Stimulated activated naive B cell treated with anti-CD40 and anti-IgM and Interleukin-4, amounts not matched to agents 10 μg/mL and 1 μg/mL and 100 μg/mL, for 72 hours (primary cell): Measurements from ENCODE around the gene ZNF148.

Experiments
- ATAC-seq, 2 donors: fragments of 150-1000 bp; cut with Tn5 transposase; replicated peaks; 2 replicates each; pipeline ENCODE4 v1.10.0; 2021; ENCODE audit warnings: moderate library complexity in 1 of 2
- DNase-seq: peaks from one replicate; pipeline ENCODE4 v3.0.0; 2021
- H3K27ac Mint-ChIP-seq: one replicate; pipeline ENCODE4 v1.8.0; 2022; ENCODE audit warnings: mild to moderate bottlenecking, mixed read lengths
- H3K27me3 Mint-ChIP-seq, 2 donors: one replicate each; pipeline ENCODE4 v1.8.0; 2022; ENCODE audit warnings: mixed read lengths in 2 of 2
- H3K36me3 Mint-ChIP-seq, 2 donors: one replicate each; pipeline ENCODE4 v1.8.0; 2022; ENCODE audit warnings: mixed read lengths in 2 of 2, mild to moderate bottlenecking in 1 of 2
- H3K4me1 Mint-ChIP-seq, 2 donors: one replicate each; pipeline ENCODE4 v1.8.0; 2022; ENCODE audit warnings: mixed read lengths in 2 of 2, mild to moderate bottlenecking in 1 of 2
- H3K4me3 Mint-ChIP-seq, 2 donors: one replicate each; pipeline ENCODE4 v1.8.0; 2022; ENCODE audit warnings: mild to moderate bottlenecking in 2 of 2, mixed read lengths in 2 of 2, moderate library complexity in 1 of 2
- H3K9me3 Mint-ChIP-seq, 2 donors: one replicate each; pipeline ENCODE4 v1.8.0; 2022; ENCODE audit warnings: mixed read lengths in 2 of 2, mild to moderate bottlenecking in 1 of 2

The ZNF148 gene

DNA sequence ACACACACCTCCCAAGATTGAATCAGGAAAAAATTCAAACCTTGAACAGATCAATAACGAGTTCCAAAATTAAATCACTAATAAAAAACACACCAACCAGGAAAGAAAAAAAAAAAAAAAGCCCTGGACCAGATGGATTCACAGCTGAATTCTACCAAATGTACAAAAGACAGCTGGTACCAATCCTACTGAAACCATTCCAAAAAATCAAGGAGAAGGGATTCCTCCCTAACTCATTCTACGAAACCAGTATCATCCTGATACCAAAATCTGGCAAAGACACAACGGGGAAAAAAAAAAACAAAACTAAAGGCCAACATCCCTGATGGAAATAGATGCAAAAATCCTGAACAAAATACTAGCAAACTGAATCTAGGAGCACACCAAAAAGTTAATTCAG lies 108.2 kb downstream of the ZNF148 start:
- Mint-ChIP-seq H3K27me3 (no peaks in the 10 kb centered on the region), H3K36me3 (peaks cover 24 to 47% of the 10 kb centered on the region in 2 donors), H3K9me3 (peaks cover 0 to 3% of the 10 kb centered on the region in 2 donors), H3K27ac (no peak overlapping the region), H3K4me3 (no peak overlapping the region), H3K4me1 (peaks cover 11 to 26% of the 10 kb centered on the region in 2 donors)
- DNase-seq (no peak), ATAC-seq (no peak)

DNA sequence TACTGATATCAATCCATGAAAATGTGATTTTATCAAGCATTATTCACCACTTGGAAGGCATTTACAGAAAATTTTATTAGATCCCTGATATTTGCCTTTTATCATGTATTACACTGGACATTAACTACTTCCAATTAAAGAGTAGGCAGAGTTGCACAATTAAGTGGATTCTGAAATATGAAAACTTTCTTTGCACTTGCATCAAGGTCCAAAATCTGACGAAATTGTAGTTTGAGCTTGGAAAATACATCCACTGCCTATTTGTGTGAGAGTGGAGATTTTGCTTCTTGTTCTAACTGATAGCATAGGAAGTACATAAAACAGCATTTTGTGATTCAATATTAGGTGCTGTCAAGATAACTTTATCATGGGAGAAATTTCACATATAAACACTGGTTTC lies 113.0 kb downstream of the ZNF148 start:
- ATAC-seq, result no peak
- Mint-ChIP-seq H3K9me3 (peaks cover 2 to 5% of the 10 kb centered on the region in 2 donors), H3K4me3 (no peak overlapping the region), H3K4me1 (peaks cover 11 to 16% of the 10 kb centered on the region in 2 donors), H3K27ac (no peak overlapping the region), H3K27me3 (no peaks in the 10 kb centered on the region), H3K36me3 (peaks cover 14 to 45% of the 10 kb centered on the region in 2 donors)
- no peak for DNase-seq

DNA sequence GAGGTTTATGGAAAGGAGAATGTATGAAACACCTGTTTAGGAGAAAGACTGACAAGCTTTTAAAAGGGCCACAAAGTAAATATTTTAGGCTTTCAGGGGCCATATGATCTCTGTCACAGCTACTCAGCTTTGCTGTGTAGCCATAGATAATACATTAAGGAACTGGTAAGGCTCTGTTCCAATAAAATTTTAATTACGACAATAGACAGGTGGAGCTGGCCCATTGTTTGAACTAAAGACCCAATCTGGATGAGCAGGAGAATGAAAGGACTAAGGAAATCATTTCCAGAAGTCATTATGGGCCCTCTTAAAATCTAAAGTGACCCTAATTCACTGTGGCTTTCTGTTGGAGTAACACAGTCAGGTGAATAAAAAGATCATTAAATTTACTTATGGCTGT lies 114.1 kb downstream of the ZNF148 start:
- H3K27ac Mint-ChIP-seq, result no peak overlapping the region
- H3K36me3 Mint-ChIP-seq, result peaks cover 21 to 43% of the 10 kb centered on the region in 2 donors
- DNase-seq (no peak), ATAC-seq (no peak)
- H3K27me3 Mint-ChIP-seq, result no peaks in the 10 kb centered on the region
- peaks cover 5 to 7% of the 10 kb centered on the region in 2 donors for H3K4me1 Mint-ChIP-seq
- H3K9me3 Mint-ChIP-seq, result peaks cover 2 to 9% of the 10 kb centered on the region in 2 donors
- H3K4me3 Mint-ChIP-seq, result no peak overlapping the region

GRCh38 chr3:125260158-125260557 lies 115.0 kb downstream of the ZNF148 start:
- Mint-ChIP-seq H3K4me1 (peaks cover 5 to 7% of the 10 kb centered on the region in 2 donors), H3K27me3 (no peaks in the 10 kb centered on the region), H3K4me3 (no peak overlapping the region), H3K9me3 (peaks cover 2 to 9% of the 10 kb centered on the region in 2 donors), H3K36me3 (peaks cover 25 to 41% of the 10 kb centered on the region in 2 donors), H3K27ac (no peak overlapping the region)
- DNase-seq (no peak), ATAC-seq (no peak)

DNA sequence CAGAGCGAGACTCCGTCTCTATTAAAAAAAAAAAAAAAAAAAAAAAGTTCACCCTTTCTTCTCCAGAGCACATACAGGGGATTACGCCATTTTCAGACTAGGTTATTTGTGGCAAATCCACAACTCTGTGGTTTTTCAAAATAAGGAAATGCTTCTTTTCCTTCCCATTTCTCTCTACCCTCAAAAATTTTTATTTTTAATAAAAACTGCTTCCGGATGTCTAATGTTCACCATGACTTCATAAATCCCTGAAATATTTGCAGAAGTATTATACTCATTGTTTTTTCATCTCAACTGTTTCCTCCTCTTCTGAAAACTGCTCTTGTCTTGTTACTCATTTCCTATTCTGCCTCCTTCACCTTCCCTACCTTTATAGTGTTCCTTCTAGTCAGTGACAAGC lies 117.6 kb downstream of the ZNF148 start:
- Mint-ChIP-seq H3K9me3 (peaks cover 2 to 9% of the 10 kb centered on the region in 2 donors), H3K4me3 (no peak overlapping the region), H3K4me1 (peaks cover 5 to 7% of the 10 kb centered on the region in 2 donors), H3K27me3 (no peaks in the 10 kb centered on the region), H3K36me3 (peaks cover 31 to 42% of the 10 kb centered on the region in 2 donors), H3K27ac (no peak overlapping the region)
- DNase-seq (no peak), ATAC-seq (no peak)

DNA sequence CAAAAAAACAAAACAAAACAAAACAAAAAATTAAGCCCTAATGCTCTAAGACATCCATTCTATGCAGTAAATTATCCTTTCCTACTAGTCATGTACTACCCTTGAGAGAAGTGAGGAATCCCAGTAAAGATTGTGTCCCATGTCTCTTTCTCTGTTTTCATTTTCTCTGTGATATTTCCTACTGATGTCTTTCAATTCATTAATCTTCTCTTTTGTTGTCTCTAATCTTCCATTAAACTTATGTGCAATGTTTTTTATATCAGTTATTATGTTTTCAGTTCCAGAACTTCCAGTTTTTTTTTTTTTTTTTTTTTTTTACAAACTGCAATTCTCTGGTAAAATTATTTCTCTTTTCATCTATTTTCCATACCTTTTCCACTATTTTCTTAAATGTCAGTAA lies 118.5 kb downstream of the ZNF148 start:
- peaks cover 31 to 46% of the 10 kb centered on the region in 2 donors for H3K36me3 Mint-ChIP-seq
- H3K9me3 Mint-ChIP-seq, result peaks cover 2 to 9% of the 10 kb centered on the region in 2 donors
- H3K4me3 Mint-ChIP-seq, result no peak overlapping the region
- no peaks in the 10 kb centered on the region for H3K27me3 Mint-ChIP-seq
- no peak overlapping the region for H3K27ac Mint-ChIP-seq
- no peak for DNase-seq
- peaks cover 5 to 7% of the 10 kb centered on the region in 2 donors for H3K4me1 Mint-ChIP-seq
- no peak for ATAC-seq

DNA sequence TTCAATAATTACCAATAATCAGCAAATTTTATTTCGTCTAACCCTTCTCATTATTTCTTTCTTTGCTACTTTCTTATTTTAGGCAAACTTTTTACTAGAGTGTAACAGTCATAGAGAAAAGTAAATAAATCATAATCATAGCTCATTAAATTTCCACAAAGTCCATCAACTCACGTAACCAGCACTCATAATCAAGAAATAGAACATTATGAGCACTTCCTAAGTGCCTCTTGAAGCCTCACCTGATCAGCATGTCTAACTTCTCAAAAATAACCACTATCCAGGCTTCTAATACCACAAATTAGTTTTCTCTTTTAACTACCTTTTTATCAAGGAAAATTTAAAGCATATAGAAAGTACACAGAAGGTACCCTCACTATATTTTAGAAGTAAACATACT lies 124.2 kb downstream of the ZNF148 start:
- Mint-ChIP-seq H3K27me3 (no peaks in the 10 kb centered on the region), H3K27ac (no peak overlapping the region), H3K9me3 (no peaks in the 10 kb centered on the region), H3K4me3 (no peak overlapping the region), H3K36me3 (peaks cover 18 to 23% of the 10 kb centered on the region in 2 donors), H3K4me1 (no peaks in the 10 kb centered on the region)
- no peak for ATAC-seq
- no peak for DNase-seq

GRCh38 chr3:125246237-125246636 lies 128.9 kb downstream of the ZNF148 start:
- H3K27ac Mint-ChIP-seq, result no peak overlapping the region
- peaks cover 32 to 36% of the 10 kb centered on the region in 2 donors for H3K36me3 Mint-ChIP-seq
- H3K9me3 Mint-ChIP-seq, result peaks cover 0 to 7% of the 10 kb centered on the region in 2 donors
- ATAC-seq, result no peak
- H3K4me1 Mint-ChIP-seq, result no peaks in the 10 kb centered on the region
- H3K4me3 Mint-ChIP-seq, result no peak overlapping the region
- no peaks in the 10 kb centered on the region for H3K27me3 Mint-ChIP-seq
- no peak for DNase-seq

GRCh38 chr3:125245521-125245920 lies 129.6 kb downstream of the ZNF148 start:
- Mint-ChIP-seq H3K4me3 (no peak overlapping the region), H3K4me1 (no peaks in the 10 kb centered on the region), H3K9me3 (peaks cover 0 to 7% of the 10 kb centered on the region in 2 donors), H3K36me3 (peaks cover 30 to 36% of the 10 kb centered on the region in 2 donors), H3K27ac (peak overlapping the region; percentile 10), H3K27me3 (no peaks in the 10 kb centered on the region)
- ATAC-seq, result no peak
- no peak for DNase-seq

GRCh38 chr3:125240496-125240895 lies 134.6 kb downstream of the ZNF148 start:
- Mint-ChIP-seq H3K36me3 (peaks cover 35 to 62% of the 10 kb centered on the region in 2 donors), H3K4me3 (no peak overlapping the region), H3K27ac (no peak overlapping the region), H3K9me3 (peaks cover 9 to 10% of the 10 kb centered on the region in 2 donors), H3K27me3 (no peaks in the 10 kb centered on the region), H3K4me1 (peaks cover 0 to 2% of the 10 kb centered on the region in 2 donors)
- DNase-seq (no peak), ATAC-seq (no peak)

DNA sequence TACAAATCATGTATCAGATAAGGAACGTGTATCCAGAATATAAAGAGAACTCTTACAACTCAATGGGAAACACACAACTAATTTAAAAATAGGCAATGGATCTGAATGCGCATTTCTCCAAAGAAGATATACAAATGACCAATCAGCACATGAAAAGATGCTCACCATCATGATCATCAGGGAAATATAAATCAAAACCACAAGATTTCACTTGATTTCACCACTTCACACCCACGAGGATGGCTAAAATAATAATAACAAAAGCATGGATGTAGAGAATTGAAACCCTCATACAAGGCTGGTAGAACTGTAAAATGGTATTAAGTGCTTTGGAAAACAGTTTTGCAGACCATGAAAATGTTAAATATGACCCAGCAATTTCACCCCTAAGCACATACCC lies 135.9 kb downstream of the ZNF148 start:
- Mint-ChIP-seq H3K27me3 (no peaks in the 10 kb centered on the region), H3K9me3 (peaks cover 5 to 9% of the 10 kb centered on the region in 2 donors), H3K36me3 (peaks cover 27 to 55% of the 10 kb centered on the region in 2 donors), H3K4me3 (no peak overlapping the region), H3K27ac (no peak overlapping the region), H3K4me1 (peaks cover 0 to 2% of the 10 kb centered on the region in 2 donors)
- ATAC-seq (no peak), DNase-seq (no peak)

DNA sequence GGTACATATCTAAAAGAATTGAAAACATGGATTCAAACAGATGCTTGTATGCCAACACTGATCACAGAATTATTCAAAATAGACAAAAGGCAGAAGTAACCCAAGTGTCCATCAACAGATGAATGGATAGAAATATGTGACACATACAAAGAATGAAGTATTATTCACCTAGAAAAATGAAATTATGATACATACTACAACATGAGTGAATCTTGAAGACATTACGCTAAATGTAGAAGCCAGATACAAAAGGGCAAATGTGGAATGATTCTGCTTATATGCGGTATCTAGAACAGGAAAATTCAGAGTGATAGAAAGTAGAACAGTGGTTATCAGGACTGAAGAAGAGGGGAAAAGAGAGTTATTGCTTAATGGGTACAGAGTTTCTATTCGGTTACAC lies 136.4 kb downstream of the ZNF148 start:
- no peak for ATAC-seq
- no peaks in the 10 kb centered on the region for H3K27me3 Mint-ChIP-seq
- H3K27ac Mint-ChIP-seq, result no peak overlapping the region
- DNase-seq, result no peak
- peaks cover 5 to 9% of the 10 kb centered on the region in 2 donors for H3K9me3 Mint-ChIP-seq
- H3K4me3 Mint-ChIP-seq, result no peak overlapping the region
- H3K4me1 Mint-ChIP-seq, result peaks cover 0 to 2% of the 10 kb centered on the region in 2 donors
- peaks cover 28 to 56% of the 10 kb centered on the region in 2 donors for H3K36me3 Mint-ChIP-seq

GRCh38 chr3:125236331-125236903 lies 138.7 kb downstream of the ZNF148 start:
- H3K4me1 Mint-ChIP-seq, result peaks cover 2 to 9% of the 10 kb centered on the region in 2 donors
- ATAC-seq, result no peak
- peaks cover 5 to 9% of the 10 kb centered on the region in 2 donors for H3K9me3 Mint-ChIP-seq
- no peaks in the 10 kb centered on the region for H3K27me3 Mint-ChIP-seq
- no peak overlapping the region for H3K4me3 Mint-ChIP-seq
- peaks cover 37 to 65% of the 10 kb centered on the region in 2 donors for H3K36me3 Mint-ChIP-seq
- no peak overlapping the region for H3K27ac Mint-ChIP-seq
- no peak for DNase-seq

DNA sequence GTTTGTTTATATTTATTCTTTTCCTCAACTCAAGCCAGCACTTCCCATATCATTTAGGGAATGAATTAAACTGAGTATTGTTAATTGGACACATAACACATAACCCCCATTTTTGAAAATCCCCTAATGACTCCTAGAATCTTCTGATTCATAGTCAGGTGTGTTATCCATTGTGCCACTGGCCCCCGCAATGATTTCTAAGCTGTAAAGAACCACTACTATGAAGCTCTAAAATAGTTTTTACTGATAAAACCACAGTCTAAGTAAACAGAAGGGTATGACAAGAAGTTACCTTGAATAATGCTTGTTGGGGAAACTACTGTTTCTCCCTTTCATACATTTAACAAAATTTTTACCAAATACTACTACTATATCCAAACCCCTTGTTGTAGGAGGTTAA lies 140.3 kb downstream of the ZNF148 start:
- Mint-ChIP-seq H3K9me3 (peaks cover 5 to 9% of the 10 kb centered on the region in 2 donors), H3K27me3 (no peaks in the 10 kb centered on the region), H3K4me1 (peaks cover 2 to 9% of the 10 kb centered on the region in 2 donors), H3K27ac (no peak overlapping the region), H3K4me3 (no peak overlapping the region), H3K36me3 (peaks cover 41 to 64% of the 10 kb centered on the region in 2 donors)
- no peak for DNase-seq
- no peak for ATAC-seq

DNA sequence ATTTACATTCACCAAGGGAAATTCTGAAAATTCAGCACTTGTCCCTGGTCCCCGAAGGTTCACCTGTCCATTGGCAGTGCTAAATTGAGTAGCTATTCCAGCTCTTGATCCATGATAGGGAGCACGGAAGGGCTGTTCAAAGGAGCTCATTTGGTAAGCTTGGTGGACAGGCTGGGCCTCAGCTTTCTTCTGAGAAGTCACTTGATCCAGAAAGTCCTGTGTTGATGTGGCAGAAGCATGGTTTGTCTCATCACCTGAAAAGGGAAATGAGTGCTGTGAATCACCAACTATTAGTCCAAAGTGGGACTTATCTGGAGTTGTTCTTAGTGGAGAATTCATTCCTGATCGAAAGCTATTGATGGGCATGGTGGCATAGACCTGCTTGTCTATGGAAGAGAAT lies 142.7 kb downstream of the ZNF148 start:
- no peak overlapping the region for H3K4me3 Mint-ChIP-seq
- H3K27ac Mint-ChIP-seq, result no peak overlapping the region
- H3K9me3 Mint-ChIP-seq, result peaks cover 5 to 9% of the 10 kb centered on the region in 2 donors
- DNase-seq (no peak), ATAC-seq (no peak)
- H3K27me3 Mint-ChIP-seq, result no peaks in the 10 kb centered on the region
- peaks cover 0 to 9% of the 10 kb centered on the region in 2 donors for H3K4me1 Mint-ChIP-seq
- peaks cover 38 to 44% of the 10 kb centered on the region in 2 donors for H3K36me3 Mint-ChIP-seq
